GM21619 (cell line): ENCODE results near the gene PCDHA3.
"Not testable (repeated sequence)": the region's sequence is repeated elsewhere in the genome, so short reads cannot be mapped to it uniquely, and the experiment has no call there.

ENCODE experiments used
- ATAC-seq: cut with Tn5 transposase; IDR thresholded peaks from one replicate; pipeline ENCODE4 v1.9.1; 2021; ENCODE audit not compliant: unreplicated experiment

PCDHA3 gene

DNA sequence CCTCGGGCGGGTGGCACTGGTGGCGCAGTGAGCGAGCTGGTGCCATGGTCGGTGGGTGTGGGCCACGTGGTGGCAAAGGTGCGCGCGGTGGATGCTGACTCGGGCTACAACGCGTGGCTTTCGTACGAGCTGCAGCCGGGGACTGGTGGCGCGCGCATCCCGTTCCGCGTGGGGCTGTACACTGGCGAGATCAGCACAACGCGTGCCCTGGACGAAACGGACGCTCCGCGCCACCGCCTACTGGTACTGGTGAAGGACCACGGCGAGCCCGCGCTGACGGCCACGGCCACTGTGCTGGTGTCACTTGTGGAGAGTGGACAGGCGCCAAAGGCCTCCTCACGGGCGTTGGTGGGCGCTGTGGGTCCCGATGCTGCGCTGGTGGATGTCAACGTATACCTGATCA, 8.0 kb downstream of the PCDHA3 start:
- ATAC-seq, result no peak

DNA sequence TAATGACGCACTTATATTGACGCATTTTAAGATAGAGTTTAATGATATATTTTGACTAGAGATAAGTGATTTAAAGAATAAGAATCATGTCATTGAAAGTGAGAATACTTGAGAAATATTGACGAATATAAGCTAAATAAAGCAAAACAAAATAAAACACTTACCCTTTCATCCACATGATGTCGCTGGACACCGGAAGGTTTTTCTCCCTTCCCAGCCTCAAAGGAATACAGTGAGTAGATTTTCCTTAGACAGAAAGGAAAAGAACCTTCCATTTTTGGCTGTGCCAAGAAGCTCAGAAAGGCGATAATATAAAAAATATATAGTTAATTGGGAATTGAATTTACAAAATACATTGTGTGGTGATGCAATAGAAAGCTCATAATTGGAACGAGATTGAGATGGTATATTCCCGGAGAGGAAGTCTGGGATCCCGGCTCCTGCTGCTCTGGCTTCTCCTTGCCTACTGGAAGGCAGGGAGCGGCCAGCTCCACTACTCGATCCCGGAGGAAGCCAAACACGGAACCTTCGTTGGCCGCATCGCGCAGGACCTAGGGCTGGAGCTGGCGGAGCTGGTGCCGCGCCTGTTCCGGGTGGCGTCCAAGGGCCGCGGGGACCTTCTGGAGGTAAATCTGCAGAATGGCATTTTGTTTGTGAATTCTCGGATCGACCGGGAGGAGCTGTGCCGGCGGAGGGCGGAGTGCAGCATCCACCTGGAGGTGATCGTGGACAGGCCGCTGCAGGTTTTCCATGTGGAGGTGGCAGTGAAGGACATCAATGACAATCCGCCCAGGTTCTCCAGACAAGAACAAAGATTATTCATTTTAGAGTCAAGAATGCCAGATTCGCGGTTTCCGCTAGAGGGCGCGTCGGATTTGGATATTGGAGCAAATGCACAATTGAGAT, 20.8 kb downstream of the PCDHA3 start, which contains the start of gene PCDHA5:
Gene PCDHA5, plus strand, starts transcription at position 239 of the 906 bp plus-strand sequence.
- ATAC-seq, result no peak

DNA sequence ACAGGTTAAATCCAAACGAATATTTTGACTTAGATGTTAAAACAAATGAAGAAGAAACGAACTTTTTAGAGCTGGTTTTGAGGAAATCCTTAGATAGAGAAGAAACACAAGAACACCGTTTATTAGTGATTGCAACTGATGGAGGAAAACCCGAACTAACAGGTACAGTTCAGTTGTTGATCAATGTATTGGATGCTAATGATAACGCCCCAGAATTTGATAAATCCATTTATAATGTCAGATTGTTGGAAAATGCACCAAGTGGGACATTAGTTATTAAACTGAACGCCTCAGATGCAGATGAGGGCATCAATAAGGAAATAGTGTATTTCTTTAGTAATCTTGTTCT, 21.4 kb downstream of the PCDHA3 start:
- ATAC-seq, result no peak

DNA sequence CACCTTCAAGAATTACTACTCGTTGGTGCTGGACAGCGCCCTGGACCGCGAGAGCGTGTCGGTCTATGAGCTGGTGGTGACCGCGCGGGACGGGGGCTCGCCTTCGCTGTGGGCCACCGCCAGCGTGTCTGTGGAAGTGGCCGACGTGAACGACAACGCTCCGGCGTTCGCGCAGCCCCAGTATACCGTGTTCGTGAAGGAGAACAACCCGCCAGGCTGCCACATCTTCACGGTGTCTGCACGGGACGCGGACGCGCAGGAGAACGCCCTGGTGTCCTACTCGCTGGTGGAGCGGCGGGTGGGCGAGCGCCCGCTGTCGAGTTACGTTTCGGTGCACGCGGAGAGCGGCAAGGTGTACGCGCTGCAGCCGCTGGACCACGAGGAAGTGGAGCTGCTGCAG, 22.1 kb downstream of the PCDHA3 start:
- not testable (repeated sequence) for ATAC-seq

DNA sequence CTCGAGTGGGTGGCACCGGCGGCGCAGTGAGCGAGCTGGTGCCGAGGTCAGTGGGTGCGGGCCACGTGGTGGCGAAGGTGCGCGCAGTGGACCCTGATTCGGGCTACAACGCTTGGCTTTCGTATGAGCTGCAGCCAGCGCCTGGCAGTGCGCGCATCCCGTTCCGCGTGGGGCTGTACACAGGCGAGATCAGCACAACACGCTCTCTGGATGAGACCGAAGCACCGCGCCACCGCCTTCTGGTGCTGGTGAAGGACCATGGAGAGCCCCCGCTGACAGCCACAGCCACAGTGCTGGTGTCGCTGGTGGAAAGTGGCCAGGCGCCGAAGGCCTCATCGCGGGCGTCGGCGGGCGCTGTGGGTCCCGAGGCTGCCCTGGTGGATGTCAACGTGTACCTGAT, 22.6 kb downstream of the PCDHA3 start:
- ATAC-seq, result no peak

DNA sequence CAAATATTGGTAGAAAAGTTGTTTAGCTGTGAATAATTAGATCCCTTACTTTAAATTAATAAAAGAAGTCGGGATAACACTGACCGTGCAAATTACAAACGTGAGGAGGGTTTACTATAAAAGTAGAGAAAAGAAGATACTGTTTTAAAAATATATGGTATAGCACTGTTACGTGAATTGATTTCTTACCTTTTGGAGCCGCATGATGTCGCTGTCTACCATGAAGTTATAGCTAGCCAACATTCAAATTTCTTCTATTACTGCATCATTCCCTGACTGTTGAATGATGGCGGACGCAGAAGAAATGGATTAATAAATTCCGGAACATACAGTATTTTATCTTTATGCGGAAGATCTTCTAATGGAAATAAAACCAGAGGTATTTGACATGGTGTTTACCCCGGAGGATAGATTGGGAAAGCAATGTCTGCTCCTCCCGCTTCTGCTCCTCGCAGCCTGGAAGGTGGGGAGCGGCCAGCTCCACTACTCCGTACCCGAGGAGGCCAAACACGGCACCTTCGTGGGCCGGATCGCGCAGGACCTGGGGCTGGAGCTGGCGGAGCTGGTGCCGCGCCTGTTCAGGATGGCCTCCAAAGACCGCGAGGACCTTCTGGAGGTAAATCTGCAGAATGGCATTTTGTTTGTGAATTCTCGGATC, 27.0 kb downstream of the PCDHA3 start, which contains the start of gene PCDHA6:
Gene PCDHA6, plus strand, starts transcription at position 257 of the 658 bp plus-strand sequence. Its CDS starts 132 bp downstream, at position 389.
- no peak for ATAC-seq

DNA sequence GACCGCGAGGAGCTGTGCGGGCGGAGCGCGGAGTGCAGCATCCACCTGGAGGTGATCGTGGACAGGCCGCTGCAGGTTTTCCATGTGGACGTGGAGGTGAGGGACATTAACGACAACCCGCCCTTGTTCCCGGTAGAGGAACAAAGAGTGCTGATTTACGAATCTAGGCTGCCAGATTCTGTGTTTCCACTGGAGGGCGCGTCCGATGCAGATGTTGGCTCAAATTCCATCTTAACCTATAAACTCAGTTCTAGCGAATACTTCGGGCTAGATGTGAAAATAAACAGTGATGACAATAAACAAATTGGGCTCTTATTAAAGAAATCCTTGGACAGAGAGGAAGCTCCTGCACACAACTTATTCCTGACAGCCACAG, 27.5 kb downstream of the PCDHA3 start:
- no peak for ATAC-seq

DNA sequence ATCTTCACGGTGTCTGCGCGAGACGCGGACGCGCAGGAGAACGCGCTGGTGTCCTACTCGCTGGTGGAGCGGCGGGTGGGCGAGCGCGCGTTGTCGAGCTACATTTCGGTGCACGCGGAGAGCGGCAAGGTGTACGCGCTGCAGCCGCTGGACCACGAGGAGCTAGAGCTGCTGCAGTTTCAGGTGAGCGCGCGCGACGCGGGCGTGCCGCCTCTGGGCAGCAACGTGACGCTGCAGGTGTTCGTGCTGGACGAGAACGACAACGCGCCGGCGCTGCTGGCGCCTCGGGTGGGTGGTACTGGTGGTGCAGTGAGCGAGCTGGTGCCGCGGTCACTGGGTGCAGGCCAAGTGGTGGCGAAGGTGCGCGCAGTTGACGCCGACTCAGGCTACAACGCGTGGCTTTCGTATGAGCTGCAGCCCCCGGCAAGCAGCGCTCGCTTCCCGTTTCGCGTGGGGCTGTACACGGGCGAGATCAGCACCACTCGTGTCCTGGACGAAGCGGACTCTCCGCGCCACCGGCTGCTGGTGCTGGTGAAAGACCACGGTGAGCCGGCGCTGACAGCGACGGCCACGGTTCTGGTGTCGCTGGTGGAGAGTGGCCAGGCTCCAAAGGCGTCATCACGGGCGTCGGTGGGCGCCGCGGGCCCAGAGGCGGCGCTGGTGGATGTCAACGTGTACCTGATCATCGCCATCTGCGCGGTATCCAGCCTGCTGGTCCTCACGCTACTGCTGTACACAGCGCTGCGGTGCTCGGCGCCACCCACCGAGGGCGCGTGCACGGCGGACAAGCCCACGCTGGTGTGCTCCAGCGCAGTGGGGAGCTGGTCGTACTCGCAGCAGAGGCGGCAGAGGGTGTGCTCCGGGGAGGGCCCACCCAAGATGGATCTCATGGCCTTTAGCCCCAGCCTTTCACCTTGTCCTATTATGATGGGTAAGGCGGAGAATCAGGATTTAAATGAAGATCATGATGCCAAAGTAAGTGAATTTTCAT, 28.9 kb downstream of the PCDHA3 start:
- not testable (repeated sequence) for ATAC-seq

DNA sequence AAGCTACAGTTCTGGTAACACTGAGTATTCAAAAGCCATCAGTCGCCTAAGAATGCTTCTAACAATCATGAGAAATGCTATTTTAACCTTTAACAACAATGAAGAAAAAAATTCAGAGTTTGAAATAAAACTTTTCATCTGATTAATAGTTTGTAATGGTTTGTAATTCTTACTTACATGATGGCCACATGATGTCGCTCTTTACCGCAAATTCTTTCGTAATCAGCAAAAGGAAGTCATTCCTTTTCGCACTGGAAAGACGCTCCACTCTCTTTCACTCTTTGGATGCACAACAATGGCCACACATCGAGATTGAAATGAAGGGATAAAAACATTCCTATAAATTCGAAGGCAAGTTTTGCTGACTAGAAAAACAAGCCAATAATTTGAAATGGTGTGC, 33.1 kb downstream of the PCDHA3 start, which contains the start of gene PCDHA7:
Gene PCDHA7, plus strand, starts transcription at position 277 of the 400 bp plus-strand sequence. Its CDS starts 115 bp downstream, at position 392.
- no peak for ATAC-seq

DNA sequence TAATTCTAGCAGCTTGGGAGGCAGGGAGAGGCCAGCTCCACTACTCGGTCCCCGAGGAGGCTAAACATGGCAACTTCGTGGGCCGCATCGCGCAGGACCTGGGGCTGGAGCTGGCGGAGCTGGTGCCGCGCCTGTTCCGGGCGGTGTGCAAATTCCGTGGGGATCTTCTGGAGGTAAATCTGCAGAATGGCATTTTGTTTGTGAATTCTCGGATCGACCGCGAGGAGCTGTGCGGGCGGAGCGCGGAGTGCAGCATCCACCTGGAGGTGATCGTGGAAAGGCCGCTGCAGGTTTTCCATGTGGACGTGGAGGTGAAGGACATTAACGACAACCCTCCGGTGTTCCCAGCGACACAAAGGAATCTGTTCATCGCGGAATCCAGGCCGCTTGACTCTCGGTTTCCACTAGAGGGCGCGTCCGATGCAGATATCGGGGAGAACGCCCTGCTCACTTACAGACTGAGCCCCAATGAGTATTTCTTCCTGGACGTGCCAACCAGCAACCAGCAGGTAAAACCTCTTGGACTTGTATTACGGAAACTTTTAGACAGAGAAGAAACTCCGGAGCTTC, 33.7 kb downstream of the PCDHA3 start:
- not testable (repeated sequence) for ATAC-seq

DNA sequence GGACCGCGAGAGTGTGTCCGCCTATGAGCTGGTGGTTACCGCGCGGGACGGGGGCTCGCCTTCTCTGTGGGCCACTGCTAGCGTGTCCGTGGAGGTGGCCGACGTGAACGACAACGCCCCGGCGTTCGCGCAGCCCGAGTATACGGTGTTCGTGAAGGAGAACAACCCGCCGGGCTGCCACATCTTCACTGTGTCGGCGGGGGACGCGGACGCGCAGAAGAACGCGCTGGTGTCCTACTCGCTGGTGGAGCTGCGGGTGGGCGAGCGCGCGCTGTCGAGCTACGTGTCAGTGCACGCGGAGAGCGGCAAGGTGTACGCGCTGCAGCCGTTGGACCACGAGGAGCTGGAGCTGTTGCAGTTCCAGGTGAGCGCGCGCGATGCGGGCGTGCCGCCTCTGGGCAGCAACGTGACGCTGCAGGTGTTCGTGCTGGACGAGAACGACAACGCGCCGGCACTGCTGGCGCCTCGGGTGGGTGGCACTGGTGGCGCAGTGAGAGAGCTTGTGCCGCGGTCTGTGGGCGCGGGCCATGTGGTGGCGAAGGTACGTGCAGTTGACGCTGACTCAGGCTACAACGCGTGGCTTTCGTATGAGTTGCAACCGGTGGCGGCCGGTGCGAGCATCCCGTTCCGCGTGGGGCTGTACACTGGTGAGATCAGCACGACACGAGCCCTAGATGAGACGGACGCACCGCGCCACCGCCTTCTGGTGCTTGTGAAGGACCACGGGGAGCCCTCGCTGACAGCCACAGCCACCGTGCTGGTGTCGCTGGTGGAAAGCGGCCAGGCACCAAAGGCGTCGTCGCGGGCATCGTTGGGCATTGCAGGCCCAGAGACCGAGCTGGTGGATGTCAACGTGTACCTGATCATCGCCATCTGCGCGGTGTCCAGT, 35.0 kb downstream of the PCDHA3 start:
- ATAC-seq, result no peak

DNA sequence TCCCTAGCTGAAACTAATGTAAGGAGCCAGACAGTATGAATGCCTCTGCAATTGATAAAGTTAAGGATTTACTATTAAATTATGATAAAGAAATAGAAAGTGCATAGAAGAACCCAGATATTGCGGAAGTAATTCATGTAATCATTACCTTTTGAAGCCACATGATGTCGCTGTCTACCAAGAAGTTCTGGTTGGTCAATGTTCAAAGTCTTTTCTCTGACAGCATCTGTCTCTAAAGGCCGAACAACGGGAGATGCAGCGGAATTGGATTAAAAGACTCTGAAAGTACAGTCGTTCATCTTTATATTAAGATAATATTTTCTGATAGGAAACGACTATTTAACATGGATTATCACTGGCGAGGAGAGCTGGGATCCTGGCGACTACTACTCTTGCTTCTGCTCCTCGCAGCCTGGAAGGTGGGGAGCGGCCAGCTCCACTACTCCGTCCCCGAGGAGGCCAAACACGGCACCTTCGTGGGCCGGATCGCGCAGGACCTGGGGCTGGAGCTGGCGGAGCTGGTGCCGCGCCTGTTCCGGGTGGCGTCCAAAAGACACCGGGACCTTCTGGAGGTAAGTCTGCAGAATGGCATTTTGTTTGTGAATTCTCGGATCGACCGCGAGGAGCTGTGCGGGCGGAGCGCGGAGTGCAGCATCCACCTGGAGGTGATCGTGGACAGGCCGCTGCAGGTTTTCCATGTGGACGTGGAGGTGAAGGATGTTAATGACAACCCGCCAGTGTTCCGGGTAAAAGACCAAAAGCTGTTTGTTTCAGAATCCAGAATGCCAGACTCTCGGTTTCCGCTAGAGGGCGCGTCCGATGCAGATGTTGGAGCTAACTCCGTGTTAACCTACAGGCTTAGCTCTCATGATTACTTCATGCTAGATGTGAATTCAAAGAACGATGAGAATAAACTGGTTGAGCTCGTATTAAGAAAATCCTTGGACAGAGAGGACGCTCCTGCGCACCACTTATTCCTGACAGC, 40.4 kb downstream of the PCDHA3 start, which contains the start of gene PCDHA8:
Gene PCDHA8, plus strand, starts transcription at position 210 of the 985 bp plus-strand sequence. Its CDS starts 135 bp downstream, at position 345.
- ATAC-seq, result no peak

DNA sequence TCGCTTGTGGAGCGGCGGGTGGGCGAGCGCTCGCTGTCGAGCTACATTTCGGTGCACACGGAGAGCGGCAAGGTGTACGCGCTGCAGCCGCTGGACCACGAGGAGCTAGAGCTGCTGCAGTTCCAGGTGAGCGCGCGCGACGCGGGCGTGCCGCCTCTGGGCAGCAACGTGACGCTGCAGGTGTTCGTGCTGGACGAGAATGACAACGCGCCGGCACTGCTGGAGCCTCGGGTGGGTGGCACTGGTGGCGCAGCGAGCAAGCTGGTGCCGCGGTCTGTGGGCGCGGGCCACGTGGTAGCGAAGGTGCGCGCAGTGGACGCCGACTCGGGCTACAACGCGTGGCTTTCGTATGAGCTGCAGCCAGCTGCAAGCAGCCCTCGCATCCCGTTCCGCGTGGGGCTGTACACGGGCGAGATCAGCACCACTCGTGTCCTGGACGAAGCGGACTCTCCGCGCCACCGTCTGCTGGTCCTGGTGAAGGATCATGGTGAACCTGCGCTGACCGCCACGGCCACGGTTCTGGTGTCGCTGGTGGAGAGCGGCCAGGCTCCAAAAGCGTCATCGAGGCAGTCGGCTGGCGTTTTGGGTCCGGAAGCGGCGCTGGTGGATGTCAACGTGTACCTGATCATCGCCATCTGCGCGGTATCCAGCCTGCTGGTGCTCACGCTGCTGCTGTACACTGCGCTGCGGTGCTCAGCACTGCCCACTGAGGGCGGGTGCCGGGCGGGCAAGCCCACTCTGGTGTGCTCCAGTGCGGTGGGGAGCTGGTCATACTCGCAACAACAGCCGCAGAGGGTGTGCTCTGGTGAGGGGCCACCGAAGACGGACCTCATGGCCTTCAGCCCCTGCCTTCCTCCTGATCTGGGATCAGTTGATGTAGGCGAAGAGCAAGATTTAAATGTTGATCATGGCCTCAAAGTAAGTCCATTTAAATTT, 42.2 kb downstream of the PCDHA3 start:
- ATAC-seq, result no peak

DNA sequence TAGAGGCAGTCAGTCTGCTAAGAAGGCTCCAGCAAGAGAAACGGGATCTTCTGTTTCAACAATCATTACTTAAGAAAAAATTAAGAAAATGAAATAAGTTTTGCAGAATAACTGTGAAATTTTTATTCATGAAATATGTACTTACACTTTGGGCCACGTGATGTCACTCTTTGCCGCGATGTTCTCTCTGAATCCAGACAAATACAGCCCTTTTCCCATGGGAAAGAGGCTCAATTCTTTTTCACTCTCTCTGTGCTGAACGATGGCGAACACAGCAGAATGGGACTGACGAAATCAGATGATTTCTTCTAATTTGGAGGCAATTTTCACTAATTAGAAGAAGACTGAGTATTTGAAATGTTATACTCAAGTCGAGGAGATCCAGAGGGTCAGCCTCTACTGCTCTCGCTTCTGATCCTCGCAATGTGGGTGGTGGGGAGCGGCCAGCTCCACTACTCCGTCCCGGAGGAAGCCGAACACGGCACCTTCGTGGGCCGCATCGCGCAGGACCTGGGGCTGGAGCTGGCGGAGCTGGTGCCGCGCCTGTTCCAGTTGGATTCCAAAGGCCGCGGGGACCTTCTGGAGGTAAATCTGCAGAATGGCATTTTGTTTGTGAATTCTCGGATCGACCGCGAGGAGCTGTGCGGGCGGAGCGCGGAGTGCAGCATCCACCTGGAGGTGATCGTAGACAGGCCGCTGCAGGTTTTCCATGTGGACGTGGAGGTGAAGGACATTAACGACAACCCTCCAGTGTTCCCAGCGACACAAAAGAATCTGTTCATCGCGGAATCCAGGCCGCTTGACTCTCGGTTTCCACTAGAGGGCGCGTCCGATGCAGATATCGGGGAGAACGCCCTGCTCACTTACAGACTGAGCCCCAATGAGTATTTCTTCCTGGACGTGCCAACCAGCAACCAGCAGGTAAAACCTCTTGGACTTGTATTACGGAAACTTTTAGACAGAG, 47.6 kb downstream of the PCDHA3 start, which contains the start of gene PCDHA9:
Gene PCDHA9, plus strand, starts transcription at position 244 of the 964 bp plus-strand sequence. Its CDS starts 114 bp downstream, at position 358.
- ATAC-seq, result not testable (repeated sequence)

DNA sequence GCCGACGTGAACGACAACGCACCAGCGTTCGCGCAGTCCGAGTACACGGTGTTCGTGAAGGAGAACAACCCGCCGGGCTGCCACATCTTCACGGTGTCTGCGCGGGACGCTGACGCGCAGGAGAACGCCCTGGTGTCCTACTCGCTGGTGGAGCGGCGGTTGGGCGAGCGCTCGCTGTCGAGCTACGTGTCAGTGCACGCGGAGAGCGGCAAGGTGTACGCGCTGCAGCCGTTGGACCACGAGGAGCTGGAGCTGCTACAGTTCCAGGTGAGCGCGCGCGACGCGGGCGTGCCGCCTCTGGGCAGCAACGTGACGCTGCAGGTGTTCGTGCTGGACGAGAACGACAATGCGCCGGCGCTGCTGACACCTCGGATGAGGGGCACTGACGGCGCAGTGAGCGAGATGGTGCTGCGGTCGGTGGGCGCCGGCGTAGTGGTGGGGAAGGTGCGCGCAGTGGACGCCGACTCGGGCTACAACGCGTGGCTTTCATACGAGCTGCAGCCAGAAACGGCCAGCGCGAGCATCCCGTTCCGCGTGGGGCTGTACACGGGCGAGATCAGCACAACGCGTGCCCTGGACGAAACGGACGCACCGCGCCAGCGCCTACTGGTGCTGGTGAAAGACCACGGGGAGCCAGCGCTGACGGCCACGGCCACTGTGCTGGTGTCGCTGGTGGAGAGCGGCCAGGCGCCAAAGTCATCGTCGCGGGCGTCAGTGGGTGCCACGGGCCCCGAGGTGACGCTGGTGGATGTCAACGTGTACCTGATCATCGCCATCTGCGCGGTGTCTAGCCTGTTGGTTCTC, 49.2 kb downstream of the PCDHA3 start:
- not testable (repeated sequence) for ATAC-seq
